Measurements from ENCODE around the gene DPAGT1. TPM values are rescaled to one million over a fixed set of nuclear protein-coding genes. Genes with fewer than 3 reads are reported as not detected.

Gene DPAGT1
- total and polyA plus RNA-seq, 8 donors, result 42.7 to 56.2 (median 49.6) TPM

GRCh38 chr11:119091178-119091577 is 10.5 kb downstream of the DPAGT1 start:
- Histone ChIP-seq H3K4me3 (no peak overlapping the region), H3K9me3 (no peaks in the 10 kb centered on the region), H3K36me3 (peaks cover 0 to 9% of the 10 kb centered on the region in 2 donors), H3K4me1 (peaks cover 17 to 53% of the 10 kb centered on the region in 2 donors), H3K27ac (no peak overlapping the region), H3K27me3 (no peaks in the 10 kb centered on the region)
- no peak for ATAC-seq
- intact Hi-C loops (cut with DNase I), result no loop called here
- peak in 1 of 4 donors; percentile 64 for DNase-seq
- TF ChIP-seq CTCF (IDR thresholded peaks at IDR 0.05), result no peak

DNA sequence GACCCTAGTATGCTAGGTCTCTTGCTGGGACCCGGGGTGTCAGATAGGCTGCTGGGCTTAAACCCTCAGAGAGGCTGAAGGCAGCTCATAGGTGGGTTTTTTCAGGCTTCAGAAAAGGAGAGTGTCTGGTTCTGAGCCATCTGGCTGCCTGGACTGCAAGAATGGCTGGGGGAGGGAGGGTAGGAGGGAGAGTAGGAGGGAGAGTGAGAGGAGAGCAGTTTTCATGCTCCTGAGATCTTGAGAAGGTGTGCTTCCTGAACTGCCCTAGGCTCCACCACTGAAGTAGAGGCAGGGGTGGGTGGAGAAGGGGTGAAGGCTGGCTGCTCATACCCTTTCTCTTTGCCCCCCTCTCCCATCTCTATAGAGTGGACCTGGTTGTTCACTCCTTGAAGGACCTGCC is 12.3 kb downstream of the DPAGT1 start:
- DNase-seq (no peak), ATAC-seq (no peak)
- peaks cover 24 to 59% of the 10 kb centered on the region in 2 donors for H3K4me1 ChIP-seq
- no peak for TF ChIP-seq CTCF (IDR thresholded peaks at IDR 0.05)
- H3K9me3 ChIP-seq, result no peaks in the 10 kb centered on the region
- H3K27ac ChIP-seq, result no peak overlapping the region
- H3K36me3 ChIP-seq, result peaks cover 0 to 9% of the 10 kb centered on the region in 2 donors
- H3K27me3 ChIP-seq, result no peaks in the 10 kb centered on the region
- intact Hi-C loops (cut with DNase I), result no loop called here
- no peak overlapping the region for H3K4me3 ChIP-seq

GRCh38 chr11:119088406-119088805 is 13.2 kb downstream of the DPAGT1 start:
- no peak overlapping the region for H3K4me3 ChIP-seq
- intact Hi-C loops (cut with DNase I), result no loop called here
- no peaks in the 10 kb centered on the region for H3K9me3 ChIP-seq
- H3K36me3 ChIP-seq, result peaks cover 0 to 9% of the 10 kb centered on the region in 2 donors
- H3K27ac ChIP-seq, result no peak overlapping the region
- ATAC-seq, result no peak
- no peaks in the 10 kb centered on the region for H3K27me3 ChIP-seq
- TF ChIP-seq CTCF (IDR thresholded peaks at IDR 0.05), result no peak
- peaks cover 18 to 53% of the 10 kb centered on the region in 2 donors for H3K4me1 ChIP-seq
- no peak for DNase-seq

- ATAC-seq, result no peak
- intact Hi-C loops (cut with DNase I), result no loop called here
- Histone ChIP-seq H3K9me3 (no peaks in the 10 kb centered on the region), H3K4me3 (no peak overlapping the region), H3K27me3 (no peaks in the 10 kb centered on the region), H3K4me1 (peaks cover 11 to 47% of the 10 kb centered on the region in 2 donors), H3K27ac (no peak overlapping the region), H3K36me3 (peaks cover 0 to 10% of the 10 kb centered on the region in 2 donors)
- DNase-seq, result no peak
- TF ChIP-seq CTCF (IDR thresholded peaks at IDR 0.05), result no peak
These were observed 13.9 kb downstream of the DPAGT1 start for GRCh38 chr11:119087747-119088241.

GRCh38 chr11:119087123-119087522 is 14.5 kb downstream of the DPAGT1 start:
- TF ChIP-seq CTCF (IDR thresholded peaks at IDR 0.05), result no peak
- DNase-seq, result no peak
- Histone ChIP-seq H3K36me3 (peaks cover 0 to 11% of the 10 kb centered on the region in 2 donors), H3K4me1 (peaks cover 7 to 44% of the 10 kb centered on the region in 2 donors), H3K27me3 (no peaks in the 10 kb centered on the region), H3K9me3 (no peaks in the 10 kb centered on the region), H3K4me3 (no peak overlapping the region), H3K27ac (no peak overlapping the region)
- ATAC-seq, result peak; percentile 38
- intact Hi-C loops (cut with DNase I), result no loop called here
